ENCODE data around the gene TAB2. TPM values are rescaled to one million over a fixed set of nuclear protein-coding genes. Genes with fewer than 3 reads are reported as not detected.

The TAB2 gene
- total and polyA plus RNA-seq, 2 of the 8 experiments (the other 6 are each of a cell fraction or from before 2014, with no cell fraction given): 40.4 to 63.0 TPM

GRCh38 chr6:149293244-149293643 lies 24.3 kb upstream of the TAB2 start:
- Histone ChIP-seq H4K5ac (ENCODE audit: insufficient read length, low read depth, low read length) (no peak overlapping the region), H4K20me1 (replicated peaks in 1 of 2; ENCODE audit: control insufficient read depth in 1 of 2, insufficient read depth in 2 of 2, low read length in 2 of 2) (no peaks in the 10 kb centered on the region), H3K23ac (ENCODE audit: insufficient read length) (no peak overlapping the region), H3K4ac (replicated peaks; ENCODE audit: insufficient read length, low read depth, low read length) (no peak overlapping the region), H3K27me3 (replicated peaks in 1 of 4; ENCODE audit: control insufficient read depth in 3 of 4, extremely low read depth in 1 of 4, insufficient read depth in 3 of 4, low read length in 3 of 4) (no peaks in the 10 kb centered on the region), H3K79me2 (ENCODE audit: control insufficient read depth in 1 of 2, insufficient read depth in 2 of 2, low read length in 2 of 2) (no peaks in the 10 kb centered on the region), H3K9ac (replicated peaks in 1 of 4; ENCODE audit: extremely low read depth in 1 of 4, low read depth in 3 of 4, low read length in 3 of 4) (no peak overlapping the region), H2BK15ac (ENCODE audit: low read length) (no peak overlapping the region), H2BK5ac (ENCODE audit: low read depth, low read length) (no peak overlapping the region), H3K56ac (replicated peaks; ENCODE audit: insufficient read length, low read depth, low read length) (no peak overlapping the region), H4K8ac (ENCODE audit: extremely low read depth, insufficient read depth, low read length) (no peak overlapping the region), H3K9me3 (ENCODE audit: insufficient read depth in 2 of 2, low read depth in 1 of 2, low read length in 1 of 2) (no peaks in the 10 kb centered on the region), H2BK12ac (ENCODE audit: low read depth, low read length) (no peak overlapping the region), H3K4me1 (replicated peaks in 1 of 4; ENCODE audit: control insufficient read depth in 3 of 4, insufficient read depth in 4 of 4, low read length in 3 of 4) (no peaks in the 10 kb centered on the region), H2AK5ac (ENCODE audit: low read depth, low read length) (no peak overlapping the region), H3K4me2 (ENCODE audit: insufficient read depth in 1 of 2, low read depth in 2 of 2, low read length in 2 of 2) (no peak overlapping the region), H4K91ac (replicated peaks; ENCODE audit: insufficient read length, low read length) (no peak overlapping the region), H3K4me3 (ENCODE audit: extremely low read depth in 1 of 4, insufficient read depth in 2 of 4, low read depth in 3 of 4, low read length in 4 of 4) (no peak overlapping the region), H3K36me3 (ENCODE audit: control insufficient read depth in 2 of 4, insufficient read depth in 4 of 4, low read length in 3 of 4) (no peaks in the 10 kb centered on the region), H3K27ac (ENCODE audit: low read depth, low read length) (no peak overlapping the region), H2AFZ (ENCODE audit: low read length) (no peak overlapping the region), H3K14ac (ENCODE audit: insufficient read length) (no peak overlapping the region), H3K23me2 (ENCODE audit: low read depth, low read length) (no peaks in the 10 kb centered on the region), H3K79me1 (ENCODE audit: low read depth, low read length) (no peaks in the 10 kb centered on the region), H3K18ac (ENCODE audit: extremely low read depth, low read length) (no peak overlapping the region), H2BK20ac (ENCODE audit: low read length) (no peak overlapping the region), H2BK120ac (replicated peaks; ENCODE audit: low read depth, low read length) (no peak overlapping the region)
- FAIRE-seq (no peak), DNase-seq (ENCODE audit: low read depth in 1 of 2, low spot score in 2 of 2) (no peak)
- ChIA-PET POLR2A (ENCODE audit: partially characterized antibody) (no interaction called here), CTCF (ENCODE audit: partially characterized antibody) (interaction anchor here (0.9 kb wide), 1 partner anchor 56 kb away, joined by 4 read pairs; no protein-coding TSS in a partner anchor)
- WGBS, 2 experiments (ENCODE audit: extremely low coverage in 1 of 2, insufficient coverage in 1 of 2, insufficient read length in 1 of 2, insufficient replicate concordance in 2 of 2, low coverage in 1 of 2, low lambda C conversion rate in 2 of 2, missing lambda C conversion rate in 1 of 2): 100% methylated on average over 1 of the region's 1 CpG; no CpG with 5 or more reads in 1 of the 2 experiments
